Stimulated activated CD8-positive, alpha-beta memory T cell treated with anti-CD3 and anti-CD28 coated beads, Interleukin-15, amount 100 ng/mL, for 48 hours (primary cell): Measurements from ENCODE around the gene SPACA5B.
"Not testable (repeated sequence)": the region's sequence is repeated elsewhere in the genome, so short reads cannot be mapped to it uniquely, and the experiment has no call there.

Source experiments
- DNase-seq, 2 donors: peaks; one replicate each; pipeline ENCODE4 v3.0.0-alpha.2; 2020; ENCODE audit warnings: low read depth in 2 of 2

The SPACA5B gene

DNA sequence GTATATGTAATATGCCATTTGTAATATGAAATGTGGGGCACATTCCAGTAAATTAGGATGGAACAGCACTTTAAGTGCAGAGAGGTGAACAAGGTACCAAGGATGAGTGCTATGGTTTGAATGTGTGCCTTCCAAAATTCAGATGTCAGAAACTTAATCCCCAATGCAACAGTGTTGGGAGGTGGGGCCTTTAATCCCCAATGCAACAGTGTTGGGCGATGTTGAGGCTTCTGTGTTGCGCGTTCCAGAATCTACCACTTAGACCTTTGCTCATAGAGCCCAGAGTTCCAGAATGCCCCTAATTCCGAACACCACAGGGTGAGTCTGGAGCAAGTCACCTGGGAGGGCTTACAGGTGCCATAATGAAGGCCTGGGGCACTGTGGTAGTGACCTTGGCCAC is at the start of gene SPACA5B:
TSS of gene SPACA5B (plus strand) at position 301 of the 400 bp plus-strand sequence. CDS start at position 363, 62 bp downstream.
- DNase-seq, result not testable (repeated sequence)

DNA sequence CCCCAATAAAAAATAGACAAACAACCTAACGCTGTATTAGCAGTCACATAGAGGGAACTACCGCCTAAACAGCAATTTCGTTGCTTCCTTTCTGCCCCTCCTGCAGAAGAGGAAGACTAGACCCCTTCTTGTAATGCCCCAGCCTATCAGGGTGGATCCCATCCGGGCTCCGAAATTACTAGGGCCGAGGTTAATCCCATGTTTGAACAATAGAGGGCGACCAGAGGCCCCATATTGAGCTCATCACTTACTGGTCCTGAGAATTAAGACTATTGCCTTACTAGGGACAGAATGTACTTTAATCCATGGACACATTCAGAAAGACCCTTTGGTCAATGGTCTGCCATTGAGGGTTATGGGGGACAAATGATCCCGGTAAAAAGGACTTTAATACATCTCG is 47.2 kb upstream of the SPACA5B start:
- peak; percentile 4 to 5 for DNase-seq

DNA sequence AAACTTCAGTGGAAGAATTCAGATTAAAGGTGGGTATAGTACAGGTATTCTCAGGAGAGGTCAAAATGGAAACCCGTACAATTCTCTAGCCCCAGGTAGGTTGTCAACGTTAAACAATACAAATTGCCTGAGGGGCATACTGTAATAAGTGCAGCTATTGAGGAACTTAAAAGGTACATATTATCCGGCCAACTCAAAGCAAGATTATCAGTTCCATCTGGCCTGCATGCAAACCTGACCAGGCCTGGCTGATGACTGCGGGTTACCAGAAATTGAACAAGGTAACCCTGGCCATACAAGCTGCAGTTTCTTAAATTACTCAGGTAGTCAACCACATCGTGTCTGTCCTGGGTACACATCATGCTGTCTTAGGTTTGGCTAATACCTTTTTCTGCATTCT is 46.7 kb upstream of the SPACA5B start:
- DNase-seq, result no peak

DNA sequence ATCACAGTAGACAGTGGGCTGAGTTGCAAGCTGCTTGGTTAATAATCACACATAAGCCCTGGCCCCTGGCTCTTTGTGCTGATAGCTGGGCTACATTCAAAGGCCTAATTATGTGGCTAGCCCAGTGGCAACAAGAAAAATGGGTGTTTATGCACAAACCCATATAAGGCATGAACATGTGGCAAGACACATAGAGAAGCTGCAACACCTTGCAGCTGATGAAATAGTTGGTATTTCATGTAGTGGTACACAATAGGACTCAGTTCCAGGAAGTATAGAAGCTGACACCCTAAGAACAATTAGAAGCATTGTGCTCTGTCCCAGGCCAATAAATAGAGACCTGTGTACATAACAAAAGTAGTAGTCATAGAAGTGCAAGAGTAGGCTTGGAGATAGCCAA is 44.3 kb upstream of the SPACA5B start:
- no peak for DNase-seq

DNA sequence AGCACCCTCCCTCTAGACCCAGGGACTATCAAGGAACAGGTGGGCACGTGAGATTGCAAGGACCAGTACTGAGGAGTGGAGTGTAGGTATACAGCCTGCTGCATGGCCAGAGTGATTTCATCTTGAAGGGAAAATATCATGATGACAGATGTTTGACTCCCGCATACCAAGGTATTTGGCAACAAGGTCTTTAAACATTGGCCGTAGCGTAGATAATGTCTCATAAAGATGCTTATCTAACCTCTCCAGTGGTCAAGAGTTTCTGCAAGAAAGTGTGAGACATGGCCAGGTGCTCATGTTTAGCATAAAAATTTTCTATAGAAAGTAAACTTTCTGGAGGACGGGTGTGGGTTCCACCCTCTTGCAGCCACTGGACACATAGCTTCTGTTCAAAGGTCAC is 40.3 kb upstream of the SPACA5B start:
- DNase-seq, result no peak

DNA sequence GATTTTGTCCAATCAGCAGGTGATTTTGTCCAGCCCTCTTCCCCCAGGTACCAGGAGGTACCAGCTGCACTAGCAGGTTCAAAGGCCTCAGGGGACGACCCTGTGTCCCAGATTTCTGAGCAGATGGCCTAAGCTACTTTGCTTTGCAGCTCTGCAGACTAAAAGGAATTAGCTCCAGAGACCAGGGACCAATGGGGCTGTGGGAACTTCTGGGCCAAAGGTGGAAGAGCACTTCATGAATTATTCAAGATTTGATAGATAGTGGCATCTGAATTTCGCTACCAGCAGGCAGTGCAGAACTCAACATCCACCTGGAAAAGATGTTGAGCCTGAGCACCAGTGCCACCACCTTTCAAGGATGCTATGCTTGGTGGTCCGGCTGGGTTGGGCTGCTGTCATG is 37.9 kb upstream of the SPACA5B start:
- not testable (repeated sequence) for DNase-seq

DNA sequence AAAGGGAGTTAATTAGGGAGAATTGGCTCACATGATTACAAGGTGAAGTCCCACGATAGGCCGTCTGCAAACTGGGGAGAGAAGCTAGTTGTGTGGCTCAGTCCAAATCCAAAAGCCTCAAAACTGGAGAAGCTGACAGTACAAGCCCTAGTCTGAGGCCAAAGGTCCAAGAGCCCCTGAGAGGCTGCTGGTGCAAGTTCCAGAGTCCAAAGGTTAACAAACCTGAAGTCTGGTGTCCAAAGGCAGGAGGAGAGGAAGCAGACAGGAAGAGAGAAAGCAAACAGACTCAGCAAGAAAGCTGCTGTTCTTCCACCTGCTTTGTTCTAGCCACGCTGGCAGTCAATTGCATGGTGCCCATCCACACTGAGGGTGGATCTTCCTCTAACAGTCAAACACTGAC is 29.0 kb upstream of the SPACA5B start:
- DNase-seq, result no peak

DNA sequence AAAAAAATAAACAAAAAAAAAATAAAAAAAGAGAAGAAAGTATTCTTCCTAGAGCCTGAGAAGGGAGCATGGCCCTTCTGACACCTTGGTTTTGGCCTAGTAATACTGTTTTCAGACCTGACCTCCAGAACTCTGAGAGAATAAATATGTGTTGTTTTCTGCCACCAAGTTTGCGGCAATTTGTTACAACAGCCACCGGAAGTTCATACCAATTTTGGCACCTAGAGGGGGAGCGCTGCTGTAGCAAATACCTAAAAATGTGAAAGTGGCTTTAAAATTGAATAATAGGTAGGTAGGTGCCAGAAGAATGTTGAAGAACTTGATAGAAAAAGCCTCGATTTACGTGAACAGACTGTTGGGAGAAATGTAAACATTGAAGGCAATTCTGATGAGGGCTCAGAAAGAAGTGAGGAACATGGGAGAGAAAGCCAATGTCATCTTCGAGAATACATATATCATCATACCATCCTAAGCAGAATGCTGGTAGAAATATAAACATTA is 27.5 kb upstream of the SPACA5B start:
- no peak for DNase-seq

DNA sequence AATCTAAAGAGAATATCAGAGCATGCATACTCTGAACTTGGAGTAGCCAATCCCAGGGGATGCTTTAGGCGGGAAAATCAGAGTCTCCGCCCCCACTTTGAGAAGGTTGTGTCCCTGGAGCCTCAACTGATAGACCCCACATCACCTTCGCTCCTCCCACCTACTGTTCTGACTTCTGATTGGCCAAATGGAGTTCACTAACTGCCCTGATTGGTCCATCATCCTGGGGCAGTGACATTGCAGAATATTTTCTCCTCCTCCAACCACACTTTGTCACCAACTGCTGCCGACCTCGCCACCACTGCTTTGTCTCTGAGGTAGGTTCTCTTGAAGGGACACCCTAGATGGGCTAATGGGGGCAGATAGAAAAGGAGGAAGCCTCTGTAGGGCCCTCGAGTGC is 22.7 kb upstream of the SPACA5B start:
- DNase-seq, result no peak

DNA sequence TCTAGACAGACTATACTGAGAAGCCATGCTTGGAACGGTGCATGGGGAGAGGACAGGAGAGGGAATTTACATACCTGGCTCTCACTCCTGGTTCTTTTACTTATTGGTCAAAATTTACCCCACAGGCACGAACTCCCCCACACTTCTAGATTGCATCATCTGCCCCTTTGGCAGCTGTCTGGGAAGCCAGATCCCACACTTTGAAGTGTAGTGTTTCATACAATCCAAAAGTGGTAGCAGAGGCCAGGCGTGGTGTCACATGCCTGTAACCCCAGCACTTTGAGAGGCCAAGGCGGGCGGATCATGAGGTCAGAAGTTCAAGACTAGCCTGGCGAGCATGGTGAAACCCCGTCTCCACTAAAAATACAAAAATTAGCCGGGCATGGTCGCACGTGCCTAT is 5.1 kb upstream of the SPACA5B start:
- DNase-seq, result not testable (repeated sequence)

DNA sequence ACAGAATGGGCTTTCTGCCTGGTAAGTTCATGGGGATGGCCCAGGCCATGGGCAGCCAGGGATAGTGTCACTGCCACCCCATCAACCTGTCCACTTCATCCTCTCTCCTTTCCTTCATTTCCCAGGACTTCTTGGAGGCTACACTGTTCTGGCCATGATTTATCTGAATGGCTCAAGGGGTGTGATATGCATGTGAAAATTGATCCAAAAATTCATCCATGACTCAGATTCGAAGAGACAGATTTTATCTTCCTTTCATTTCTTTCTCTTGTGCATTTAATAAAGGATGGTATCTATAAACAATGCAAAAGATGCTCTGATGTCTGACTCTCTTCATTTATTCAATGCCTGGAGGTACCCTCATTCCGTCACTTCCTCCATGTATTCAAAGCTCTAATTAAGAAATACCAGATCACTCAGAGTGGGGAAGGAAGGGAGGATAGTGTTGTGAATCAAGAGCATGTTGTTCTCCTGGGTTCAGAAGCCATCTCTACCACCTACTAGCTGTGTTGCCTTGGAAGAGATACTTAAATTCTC is 1.9 kb downstream of the SPACA5B start:
- DNase-seq, result not testable (repeated sequence)

DNA sequence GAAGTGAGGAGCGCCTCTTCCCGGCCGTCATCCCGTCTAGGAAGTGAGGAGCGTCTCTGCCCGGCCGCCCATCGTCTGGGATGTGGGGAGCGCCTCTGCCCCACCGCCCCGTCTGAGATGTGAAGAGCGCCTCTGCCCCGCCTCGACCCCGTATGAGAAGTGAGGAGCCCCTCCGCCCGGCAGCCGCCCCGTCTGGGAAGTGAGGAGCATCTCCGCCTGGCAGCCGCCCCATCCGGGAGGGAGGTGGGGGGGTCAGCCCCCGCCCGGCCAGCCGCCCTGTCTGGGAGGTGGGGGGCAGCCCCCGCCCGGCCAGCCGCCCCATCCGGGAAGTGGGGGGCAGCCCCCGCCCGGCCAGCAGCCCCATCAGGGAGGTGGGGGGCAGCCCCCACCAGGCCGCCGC is 8.7 kb downstream of the SPACA5B start:
- DNase-seq, result not testable (repeated sequence)

DNA sequence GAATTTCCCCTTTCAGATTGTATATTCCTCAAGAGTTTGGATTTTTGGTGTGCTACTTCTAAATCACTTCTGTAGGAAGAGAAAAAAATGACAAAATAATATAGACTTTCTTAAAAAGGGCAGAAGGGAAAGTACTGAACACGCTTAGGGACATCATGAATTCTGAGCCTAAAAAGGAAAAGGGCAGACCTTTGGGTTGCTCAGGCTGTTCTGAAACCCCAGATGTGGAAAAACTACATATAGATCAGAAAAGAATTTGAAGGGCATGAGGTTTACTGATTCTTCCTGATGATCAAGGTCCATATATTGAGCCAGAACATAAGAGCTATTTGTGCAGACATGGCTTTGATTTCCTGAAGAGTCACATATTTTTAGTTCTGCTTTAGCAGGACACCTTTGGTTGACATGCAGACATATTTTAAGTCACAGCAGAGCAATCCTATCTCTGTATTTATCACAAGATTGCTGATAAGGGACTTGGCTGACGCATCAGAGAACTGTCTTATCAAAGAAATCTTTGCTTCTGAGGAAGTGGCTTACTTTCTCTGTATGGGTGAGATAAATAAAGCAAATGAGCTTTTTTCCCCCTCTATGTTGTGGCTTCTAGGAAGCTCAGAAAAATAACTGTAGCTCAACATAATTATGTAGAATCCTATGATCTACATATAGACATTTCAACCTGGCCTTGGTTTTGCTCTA is 11.5 kb downstream of the SPACA5B start:
- not testable (repeated sequence) for DNase-seq

DNA sequence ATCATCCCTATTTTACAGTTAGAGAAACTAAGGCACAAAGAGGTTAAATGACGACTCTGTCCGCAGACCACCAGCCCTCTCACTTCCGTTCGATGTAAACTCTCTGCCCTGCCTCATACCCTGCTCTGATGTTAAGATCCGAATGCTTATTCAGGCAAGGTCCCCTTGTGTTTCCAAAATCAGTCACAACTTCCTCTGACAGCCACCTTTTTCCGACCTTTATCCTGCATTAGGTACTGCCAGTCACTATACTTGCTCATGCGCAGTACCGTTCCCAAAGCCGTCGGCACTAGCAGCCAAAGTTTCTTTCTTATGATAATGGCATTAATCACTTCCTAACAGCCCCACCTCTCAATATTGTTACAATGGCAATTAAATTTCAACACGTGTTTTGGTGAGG is 12.3 kb downstream of the SPACA5B start:
- DNase-seq, result peak; percentile 8 to 10

DNA sequence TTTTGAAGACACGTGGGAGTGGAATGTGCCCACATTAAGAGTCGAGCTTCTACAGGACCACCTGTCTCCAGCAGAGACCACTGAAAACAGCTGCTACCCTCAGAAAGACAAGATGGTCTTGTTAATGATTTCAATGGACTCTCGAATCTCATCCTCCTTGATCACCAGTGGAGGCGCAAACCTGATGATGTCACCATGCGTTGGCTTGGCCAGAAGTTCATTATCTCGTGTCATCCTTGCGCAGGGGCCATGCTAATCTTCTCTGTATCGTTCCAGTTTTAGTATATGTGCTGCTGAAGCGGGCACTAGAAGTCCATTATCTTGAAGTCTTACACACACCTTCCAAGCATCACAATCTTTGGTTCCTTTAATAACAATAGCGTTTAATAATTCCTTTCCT is 23.3 kb downstream of the SPACA5B start:
- DNase-seq, result no peak

DNA sequence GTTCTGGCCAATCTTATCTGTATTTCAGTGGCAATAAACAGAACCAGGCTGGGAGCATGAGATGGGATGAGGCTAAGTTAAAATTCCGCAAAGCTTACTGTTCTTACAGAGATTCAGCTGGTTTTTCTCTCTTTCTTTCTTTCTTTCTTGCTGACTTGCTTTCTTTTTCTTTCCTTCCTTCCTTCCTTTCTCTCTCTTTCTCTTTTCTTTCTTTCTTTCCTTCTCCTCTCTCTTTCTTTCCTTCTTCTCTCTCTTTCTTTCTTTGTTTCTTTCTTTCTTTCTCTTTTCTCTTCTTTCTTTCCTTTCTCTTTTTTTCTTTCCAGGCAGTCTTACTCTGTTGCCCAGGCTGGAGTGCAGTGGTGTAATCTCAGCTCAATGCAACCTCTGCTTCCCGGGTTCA is 24.4 kb downstream of the SPACA5B start:
- no peak for DNase-seq

DNA sequence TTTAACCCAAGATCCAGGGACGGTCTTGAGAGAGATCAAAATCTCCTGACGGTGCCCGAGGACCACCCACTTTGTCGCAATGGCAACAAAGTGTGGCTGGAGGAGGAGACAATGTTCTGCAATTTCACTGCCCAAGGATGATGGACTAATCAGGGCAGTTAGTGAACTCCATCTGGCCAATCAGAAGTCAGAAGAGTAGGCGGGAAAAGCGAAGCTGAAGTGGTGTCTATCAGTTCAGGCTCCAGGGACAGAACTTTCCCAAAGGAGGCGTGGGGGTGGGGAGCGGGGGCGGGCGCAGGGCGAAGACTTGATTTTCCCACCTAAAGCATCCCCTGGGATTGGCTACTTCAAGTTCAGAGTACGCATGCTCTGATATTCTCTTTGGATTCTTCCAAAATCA is 25.6 kb downstream of the SPACA5B start:
- no peak for DNase-seq

DNA sequence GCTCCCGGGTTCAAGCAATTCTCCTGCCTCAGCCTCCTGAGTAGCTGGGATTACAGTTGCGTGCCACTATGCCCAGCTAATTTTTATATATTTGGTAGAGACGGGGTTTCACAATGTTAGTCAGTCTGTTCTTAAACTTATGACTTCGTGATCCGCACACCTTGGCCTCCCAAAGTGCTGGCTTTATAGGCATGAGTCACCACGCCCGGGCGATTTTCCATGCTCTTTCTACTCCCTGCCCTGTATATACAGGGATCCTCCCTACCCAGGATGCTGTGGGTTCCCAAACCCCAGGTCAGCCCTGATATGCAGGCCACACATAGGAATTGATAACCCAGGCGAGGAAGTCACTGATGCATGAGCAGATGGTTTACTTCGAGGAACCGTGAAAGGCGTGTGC is 34.8 kb downstream of the SPACA5B start:
- DNase-seq, result no peak

DNA sequence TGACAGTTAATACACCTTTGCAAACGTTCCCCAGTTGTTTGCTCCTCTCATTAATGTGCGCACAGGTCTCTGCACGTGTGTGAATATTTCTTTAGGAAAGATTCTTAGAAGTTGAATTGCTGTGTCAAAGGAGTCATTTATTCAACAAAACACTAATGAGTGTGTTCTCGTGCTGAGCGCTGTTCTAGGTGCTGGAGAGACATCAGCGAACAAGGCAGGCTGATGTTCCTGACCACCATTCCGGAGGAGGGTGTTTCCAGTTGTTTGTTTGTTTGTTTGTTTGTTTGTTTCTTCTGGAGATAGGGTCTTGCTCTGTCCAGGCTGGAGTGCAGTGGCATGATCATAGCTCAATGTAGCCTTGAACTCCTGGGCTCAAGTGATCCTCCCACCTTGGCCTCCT is 35.9 kb downstream of the SPACA5B start:
- not testable (repeated sequence) for DNase-seq

DNA sequence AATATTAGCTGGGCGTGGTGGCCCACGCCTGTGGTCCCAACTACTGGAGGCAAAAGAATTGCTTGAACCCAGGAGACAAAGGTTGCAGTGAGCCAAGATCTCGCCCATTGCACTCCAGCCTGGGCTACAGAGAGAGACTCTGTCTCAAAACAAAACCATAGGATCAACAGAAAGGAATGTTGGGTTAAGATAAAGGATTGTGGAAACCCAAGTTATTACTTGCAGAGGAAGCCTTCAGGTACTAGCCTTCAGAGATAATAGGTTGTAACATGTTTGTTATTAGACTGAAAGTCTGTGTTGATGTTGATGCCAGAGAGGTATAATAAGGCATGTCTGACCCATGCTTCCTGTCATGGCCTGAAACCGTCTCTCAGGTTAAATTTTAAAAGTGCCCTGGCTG is 49.3 kb downstream of the SPACA5B start:
- no peak for DNase-seq

DNA sequence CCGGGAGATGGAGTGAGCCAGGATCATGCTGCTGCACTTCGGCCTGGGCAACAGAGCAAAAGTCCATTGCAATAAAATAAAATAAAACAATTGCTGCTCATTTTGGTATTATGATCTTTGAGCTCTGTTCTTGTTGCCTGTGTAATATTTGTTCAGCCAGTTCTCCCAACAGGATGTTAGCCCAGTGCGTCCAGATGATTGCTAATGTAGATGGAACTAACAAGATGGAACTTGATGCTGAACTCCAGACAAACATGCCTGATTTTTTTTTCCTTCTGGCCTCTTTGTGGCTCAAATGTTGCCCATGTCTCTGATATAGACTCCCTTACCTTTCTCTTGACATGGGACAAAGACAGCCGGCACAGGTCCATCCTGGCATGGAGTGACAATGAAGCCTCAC is 50.4 kb downstream of the SPACA5B start:
- DNase-seq, result no peak

DNA sequence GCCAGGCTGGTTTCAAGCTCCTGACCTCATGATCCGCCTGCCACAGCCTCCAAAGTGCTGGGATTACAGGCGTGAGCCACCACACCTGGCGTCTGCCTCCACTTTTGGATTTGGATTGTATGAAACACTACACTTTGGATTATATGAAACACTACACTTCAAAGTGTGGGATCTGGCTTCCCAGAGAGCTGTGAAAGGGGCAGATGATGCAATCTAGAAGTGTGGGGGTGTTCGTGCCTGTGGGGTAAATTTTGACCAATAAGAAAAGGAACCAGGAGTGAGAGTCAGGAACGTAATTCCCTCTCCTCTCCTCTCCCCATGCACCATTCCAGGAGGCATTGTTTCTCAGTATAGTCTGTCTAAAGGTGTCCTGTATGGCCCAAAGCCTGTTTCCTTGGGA is 51.5 kb downstream of the SPACA5B start:
- not testable (repeated sequence) for DNase-seq
